ENCODE results near the gene PTH2R.
A peak's percentile ranks its signal among the peaks of the same experiment; 100 is the strongest.

PTH2R gene

GRCh38 chr2:208454861-208455260 lies 48.3 kb downstream of the PTH2R start:
- H3K18ac ChIP-seq (ENCODE audit: low read length), result no peak overlapping the region
- no peak overlapping the region for H4K91ac ChIP-seq (ENCODE audit: low read depth, low read length, poor library complexity)
- H3K9ac ChIP-seq (ENCODE audit: low read depth, low read length, poor library complexity), result no peak overlapping the region
- H3K9me3 ChIP-seq (replicated peaks in 1 of 2; ENCODE audit: control insufficient read depth in 2 of 2, insufficient read depth in 1 of 2, low read depth in 1 of 2, low read length in 2 of 2), result no peaks in the 10 kb centered on the region
- no peak overlapping the region for H3K4me2 ChIP-seq (ENCODE audit: insufficient read depth, low read length, poor library complexity, severe bottlenecking)
- no peaks in the 10 kb centered on the region for H3K36me3 ChIP-seq (replicated peaks in 1 of 2; ENCODE audit: control insufficient read depth in 2 of 2, insufficient read depth in 2 of 2, low read length in 2 of 2)
- H3K4ac ChIP-seq (ENCODE audit: low read length), result no peak overlapping the region
- H4K8ac ChIP-seq (ENCODE audit: low read depth, low read length), result no peak overlapping the region
- H3K14ac ChIP-seq (ENCODE audit: low read length), result no peak overlapping the region
- H3K4me3 ChIP-seq (ENCODE audit: low read length in 2 of 2), result no peak overlapping the region
- DNase-seq (ENCODE audit: low spot score), result no peak
- no peak overlapping the region for H2BK15ac ChIP-seq (ENCODE audit: low read length)
- no peak overlapping the region for H2AFZ ChIP-seq (ENCODE audit: low read length)
- no peak overlapping the region for H2BK12ac ChIP-seq (ENCODE audit: low read length)
- no peaks in the 10 kb centered on the region for H3K4me1 ChIP-seq (ENCODE audit: control insufficient read depth in 2 of 2, insufficient read depth in 1 of 2, low read depth in 1 of 2, low read length in 2 of 2)
- H3K27ac ChIP-seq (replicated peaks; ENCODE audit: low read length), result no peak overlapping the region
- H3K79me1 ChIP-seq (ENCODE audit: low read depth, low read length), result no peaks in the 10 kb centered on the region
- H2BK120ac ChIP-seq (ENCODE audit: low read depth, low read length), result no peak overlapping the region
- no peak overlapping the region for H2BK5ac ChIP-seq (ENCODE audit: low read length)
- H3K23ac ChIP-seq (ENCODE audit: low read depth, low read length, poor library complexity), result no peak overlapping the region
- H3K27me3 ChIP-seq (ENCODE audit: control insufficient read depth in 3 of 3, insufficient read depth in 3 of 3, low read depth in 1 of 3, low read length in 3 of 3), result no peaks in the 10 kb centered on the region
- H2AK5ac ChIP-seq (ENCODE audit: low read depth, low read length), result no peak overlapping the region

GRCh38 chr2:208463721-208464120 lies 57.1 kb downstream of the PTH2R start:
- Histone ChIP-seq H3K4me2 (ENCODE audit: insufficient read depth, low read length, poor library complexity, severe bottlenecking) (no peak overlapping the region), H3K14ac (ENCODE audit: low read length) (no peak overlapping the region), H3K36me3 (replicated peaks in 1 of 2; ENCODE audit: control insufficient read depth in 2 of 2, insufficient read depth in 2 of 2, low read length in 2 of 2) (no peaks in the 10 kb centered on the region), H4K91ac (ENCODE audit: low read depth, low read length, poor library complexity) (no peak overlapping the region), H4K8ac (ENCODE audit: low read depth, low read length) (no peak overlapping the region), H3K79me1 (ENCODE audit: low read depth, low read length) (no peaks in the 10 kb centered on the region), H3K9me3 (replicated peaks in 1 of 2; ENCODE audit: control insufficient read depth in 2 of 2, insufficient read depth in 1 of 2, low read depth in 1 of 2, low read length in 2 of 2) (no peaks in the 10 kb centered on the region), H2BK120ac (ENCODE audit: low read depth, low read length) (no peak overlapping the region), H2BK5ac (ENCODE audit: low read length) (no peak overlapping the region), H3K4me1 (ENCODE audit: control insufficient read depth in 2 of 2, insufficient read depth in 1 of 2, low read depth in 1 of 2, low read length in 2 of 2) (no peaks in the 10 kb centered on the region), H3K27ac (replicated peaks; ENCODE audit: low read length) (no peak overlapping the region), H3K27me3 (ENCODE audit: control insufficient read depth in 3 of 3, insufficient read depth in 3 of 3, low read depth in 1 of 3, low read length in 3 of 3) (no peaks in the 10 kb centered on the region), H3K4me3 (ENCODE audit: low read length in 2 of 2) (no peak overlapping the region), H3K23ac (ENCODE audit: low read depth, low read length, poor library complexity) (no peak overlapping the region), H3K4ac (ENCODE audit: low read length) (no peak overlapping the region), H2AK5ac (ENCODE audit: low read depth, low read length) (no peak overlapping the region), H3K18ac (ENCODE audit: low read length) (no peak overlapping the region), H2AFZ (ENCODE audit: low read length) (no peak overlapping the region), H2BK15ac (ENCODE audit: low read length) (no peak overlapping the region), H2BK12ac (ENCODE audit: low read length) (no peak overlapping the region), H3K9ac (ENCODE audit: low read depth, low read length, poor library complexity) (no peak overlapping the region)
- WGBS, 2 donors (ENCODE audit: extremely low coverage in 2 of 2, insufficient read length in 2 of 2, insufficient replicate concordance in 1 of 2), result no CpG with 5 or more reads among the region's 3 CpGs
- DNase-seq (ENCODE audit: low spot score), result no peak

- H2AFZ ChIP-seq (ENCODE audit: low read length), result no peak overlapping the region
- H3K14ac ChIP-seq (ENCODE audit: low read length), result no peak overlapping the region
- no CpG with 5 or more reads among the region's 8 CpGs for WGBS, 2 donors (ENCODE audit: extremely low coverage in 2 of 2, insufficient read length in 2 of 2, insufficient replicate concordance in 1 of 2)
- no peak overlapping the region for H2AK5ac ChIP-seq (ENCODE audit: low read depth, low read length)
- H3K36me3 ChIP-seq (replicated peaks in 1 of 2; ENCODE audit: control insufficient read depth in 2 of 2, insufficient read depth in 2 of 2, low read length in 2 of 2), result no peaks in the 10 kb centered on the region
- no peak overlapping the region for H4K91ac ChIP-seq (ENCODE audit: low read depth, low read length, poor library complexity)
- no peak overlapping the region for H3K4me3 ChIP-seq (ENCODE audit: low read length in 2 of 2)
- no peak overlapping the region for H4K8ac ChIP-seq (ENCODE audit: low read depth, low read length)
- no peak overlapping the region for H3K23ac ChIP-seq (ENCODE audit: low read depth, low read length, poor library complexity)
- no peak overlapping the region for H2BK5ac ChIP-seq (ENCODE audit: low read length)
- no peak overlapping the region for H2BK15ac ChIP-seq (ENCODE audit: low read length)
- no peaks in the 10 kb centered on the region for H3K4me1 ChIP-seq (ENCODE audit: control insufficient read depth in 2 of 2, insufficient read depth in 1 of 2, low read depth in 1 of 2, low read length in 2 of 2)
- no peak overlapping the region for H2BK120ac ChIP-seq (ENCODE audit: low read depth, low read length)
- no peak for DNase-seq (ENCODE audit: low spot score)
- no peak overlapping the region for H2BK12ac ChIP-seq (ENCODE audit: low read length)
- H3K9ac ChIP-seq (ENCODE audit: low read depth, low read length, poor library complexity), result no peak overlapping the region
- H3K79me1 ChIP-seq (ENCODE audit: low read depth, low read length), result no peaks in the 10 kb centered on the region
- no peaks in the 10 kb centered on the region for H3K9me3 ChIP-seq (replicated peaks in 1 of 2; ENCODE audit: control insufficient read depth in 2 of 2, insufficient read depth in 1 of 2, low read depth in 1 of 2, low read length in 2 of 2)
- H3K27ac ChIP-seq (replicated peaks; ENCODE audit: low read length), result no peak overlapping the region
- H3K4me2 ChIP-seq (ENCODE audit: insufficient read depth, low read length, poor library complexity, severe bottlenecking), result no peak overlapping the region
- H3K27me3 ChIP-seq (ENCODE audit: control insufficient read depth in 3 of 3, insufficient read depth in 3 of 3, low read depth in 1 of 3, low read length in 3 of 3), result no peaks in the 10 kb centered on the region
- H3K4ac ChIP-seq (ENCODE audit: low read length), result no peak overlapping the region
- no peak overlapping the region for H3K18ac ChIP-seq (ENCODE audit: low read length)
Observed at GRCh38 chr2:208464205-208464604, 57.6 kb downstream of the PTH2R start.

GRCh38 chr2:208466151-208466919 lies 59.7 kb downstream of the PTH2R start:
- Histone ChIP-seq H2AFZ (ENCODE audit: low read length) (no peak overlapping the region), H3K27me3 (ENCODE audit: control insufficient read depth in 3 of 3, insufficient read depth in 3 of 3, low read depth in 1 of 3, low read length in 3 of 3) (no peaks in the 10 kb centered on the region), H4K91ac (ENCODE audit: low read depth, low read length, poor library complexity) (no peak overlapping the region), H3K4ac (ENCODE audit: low read length) (no peak overlapping the region), H3K4me2 (ENCODE audit: insufficient read depth, low read length, poor library complexity, severe bottlenecking) (no peak overlapping the region), H2BK5ac (ENCODE audit: low read length) (no peak overlapping the region), H2AK5ac (ENCODE audit: low read depth, low read length) (no peak overlapping the region), H3K4me1 (ENCODE audit: control insufficient read depth in 2 of 2, insufficient read depth in 1 of 2, low read depth in 1 of 2, low read length in 2 of 2) (no peaks in the 10 kb centered on the region), H3K23ac (ENCODE audit: low read depth, low read length, poor library complexity) (no peak overlapping the region), H3K14ac (ENCODE audit: low read length) (no peak overlapping the region), H3K9ac (ENCODE audit: low read depth, low read length, poor library complexity) (no peak overlapping the region), H3K4me3 (ENCODE audit: low read length in 2 of 2) (no peak overlapping the region), H3K36me3 (replicated peaks in 1 of 2; ENCODE audit: control insufficient read depth in 2 of 2, insufficient read depth in 2 of 2, low read length in 2 of 2) (no peaks in the 10 kb centered on the region), H3K18ac (ENCODE audit: low read length) (no peak overlapping the region), H3K79me1 (ENCODE audit: low read depth, low read length) (no peaks in the 10 kb centered on the region), H2BK12ac (ENCODE audit: low read length) (no peak overlapping the region), H2BK15ac (ENCODE audit: low read length) (no peak overlapping the region), H4K8ac (ENCODE audit: low read depth, low read length) (no peak overlapping the region), H3K9me3 (replicated peaks in 1 of 2; ENCODE audit: control insufficient read depth in 2 of 2, insufficient read depth in 1 of 2, low read depth in 1 of 2, low read length in 2 of 2) (no peaks in the 10 kb centered on the region), H3K27ac (replicated peaks; ENCODE audit: low read length) (no peak overlapping the region), H2BK120ac (ENCODE audit: low read depth, low read length) (no peak overlapping the region)
- no CpG with 5 or more reads among the region's 6 CpGs for WGBS, 2 donors (ENCODE audit: extremely low coverage in 2 of 2, insufficient read length in 2 of 2, insufficient replicate concordance in 1 of 2)
- peak; percentile 63 for DNase-seq (ENCODE audit: low spot score)
